HG02938 (cell line): ENCODE data around the gene C19orf12.

ENCODE experiments used
- ATAC-seq: cut with Tn5 transposase; IDR thresholded peaks from one replicate; pipeline ENCODE4 v1.9.1; 2021; ENCODE audit warnings: mild to moderate bottlenecking, moderate library complexity; ENCODE audit not compliant: unreplicated experiment

The C19orf12 gene

GRCh38 chr19:29697523-29698261, 17.4 kb downstream of the C19orf12 start:
- ATAC-seq, result no peak

DNA sequence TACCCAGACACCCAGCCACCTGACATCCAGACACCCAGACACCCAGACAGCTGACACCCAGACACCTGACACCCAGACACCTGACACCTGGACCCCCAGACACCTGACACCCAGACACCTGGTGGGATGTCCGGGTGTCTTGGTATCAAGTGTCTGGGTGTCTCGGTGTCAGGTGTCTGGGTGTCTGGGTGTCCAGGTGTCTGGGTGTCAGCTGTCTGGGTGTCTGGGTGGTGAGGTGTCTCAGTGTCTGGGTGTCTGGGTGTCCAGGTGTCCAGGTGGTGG, 18.6 kb downstream of the C19orf12 start:
- no peak for ATAC-seq

DNA sequence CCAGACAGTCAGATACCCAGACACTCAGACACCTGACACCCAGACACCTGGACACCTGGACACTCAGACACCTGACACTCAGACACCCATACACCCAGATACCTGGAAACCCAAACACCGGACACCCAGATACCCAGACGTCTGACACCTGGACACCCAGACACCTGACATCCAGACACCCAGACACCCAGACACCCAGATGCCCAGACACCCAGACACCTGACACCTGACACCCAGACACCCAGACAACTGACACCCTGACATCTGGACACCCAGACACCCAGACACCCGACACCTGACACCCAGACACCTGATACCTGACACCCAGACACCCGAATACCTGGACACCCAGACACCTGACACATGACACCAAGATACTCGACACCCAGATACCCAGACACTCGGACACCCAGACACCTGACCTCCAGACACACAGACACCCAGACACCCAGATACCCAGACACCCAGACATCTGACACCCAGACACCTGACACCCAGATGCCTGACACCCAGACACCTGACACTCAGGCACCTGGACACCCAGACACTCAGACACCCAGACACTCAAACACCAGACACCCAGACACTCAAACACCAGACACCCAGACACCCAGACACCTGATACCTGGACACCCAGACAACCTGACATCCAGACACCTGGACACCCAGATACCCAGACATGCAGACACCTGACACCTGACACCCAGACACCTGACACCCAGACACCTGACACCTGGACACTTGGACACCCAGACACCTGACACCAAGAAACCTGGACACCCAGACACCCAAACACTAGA, 19.1 kb downstream of the C19orf12 start:
- no peak for ATAC-seq

GRCh38 chr19:29694669-29695627, 20.1 kb downstream of the C19orf12 start:
- no peak for ATAC-seq

- ATAC-seq, result no peak
Measured at GRCh38 chr19:29694161-29694560, 20.9 kb downstream of the C19orf12 start.

- ATAC-seq, result no peak
Measured at GRCh38 chr19:29690842-29691241, 24.2 kb downstream of the C19orf12 start.

DNA sequence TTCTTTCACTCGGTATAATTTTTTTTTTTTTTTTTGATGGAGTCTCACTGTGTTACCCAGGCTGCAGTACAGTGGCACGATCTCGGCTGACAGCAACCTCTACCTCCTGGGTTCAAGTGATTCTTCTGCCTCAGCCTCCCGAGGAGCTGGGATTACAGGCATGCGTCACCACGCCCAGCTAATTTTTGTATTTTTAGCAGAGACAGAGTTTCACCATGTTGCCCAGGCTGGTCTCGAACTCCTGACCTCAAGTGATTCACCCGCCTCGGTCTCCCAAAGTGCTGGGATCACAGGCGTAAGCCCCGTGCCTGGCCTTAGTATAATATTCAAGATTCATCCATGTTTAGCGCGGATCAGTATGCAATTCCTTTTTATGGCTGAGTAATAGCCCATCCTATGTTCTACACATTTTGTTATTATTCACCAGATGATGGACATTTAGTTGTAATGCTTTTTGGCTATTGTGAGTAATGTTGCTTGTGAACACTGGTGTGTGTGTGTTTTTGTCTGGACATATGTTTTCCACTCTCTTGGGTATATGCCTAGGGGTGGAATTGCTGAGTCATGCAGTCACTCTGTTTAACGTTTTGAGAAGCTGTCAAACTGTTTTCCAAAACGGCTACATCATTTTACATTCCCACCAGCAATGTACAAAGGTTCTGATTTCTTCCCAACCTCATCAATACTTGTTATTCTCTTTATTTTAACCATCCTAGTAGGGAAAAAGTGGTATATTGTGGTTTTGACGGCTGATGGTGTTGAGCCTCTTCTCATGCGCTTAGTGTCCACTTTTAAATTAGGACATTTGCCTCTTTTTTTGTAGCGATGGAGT, 26.9 kb downstream of the C19orf12 start:
- no peak for ATAC-seq

DNA sequence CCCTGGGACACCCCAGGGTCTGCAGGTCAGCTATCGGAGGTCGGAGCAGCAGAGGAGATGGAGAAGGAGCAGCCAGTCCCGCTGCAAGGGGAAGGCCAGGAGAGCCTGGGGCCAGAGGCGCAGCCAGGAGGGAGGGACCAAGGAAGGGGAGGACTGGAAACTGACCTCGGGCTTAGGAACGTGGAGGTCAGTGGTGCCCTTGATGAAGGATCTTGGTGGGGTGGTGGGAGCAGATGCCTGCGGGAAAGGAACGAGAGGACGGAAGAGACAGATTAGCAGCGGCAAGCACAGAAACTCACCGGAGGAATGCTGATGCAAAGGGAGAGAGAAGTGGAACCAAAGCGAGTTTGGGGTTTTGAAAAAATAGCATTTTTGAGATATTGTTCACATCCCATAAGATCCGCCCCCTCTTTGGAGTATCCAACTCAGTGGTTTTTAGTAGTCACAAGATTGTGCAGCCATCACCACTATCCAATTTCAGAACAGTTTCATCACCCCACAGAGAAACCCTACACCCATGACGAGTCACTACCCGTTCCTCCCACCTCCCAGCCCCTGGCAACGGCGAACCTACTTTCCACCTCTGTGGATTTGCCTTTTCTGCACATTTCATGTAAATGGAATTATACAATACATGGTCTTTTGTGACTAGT, 27.7 kb downstream of the C19orf12 start:
- ATAC-seq, result no peak

DNA sequence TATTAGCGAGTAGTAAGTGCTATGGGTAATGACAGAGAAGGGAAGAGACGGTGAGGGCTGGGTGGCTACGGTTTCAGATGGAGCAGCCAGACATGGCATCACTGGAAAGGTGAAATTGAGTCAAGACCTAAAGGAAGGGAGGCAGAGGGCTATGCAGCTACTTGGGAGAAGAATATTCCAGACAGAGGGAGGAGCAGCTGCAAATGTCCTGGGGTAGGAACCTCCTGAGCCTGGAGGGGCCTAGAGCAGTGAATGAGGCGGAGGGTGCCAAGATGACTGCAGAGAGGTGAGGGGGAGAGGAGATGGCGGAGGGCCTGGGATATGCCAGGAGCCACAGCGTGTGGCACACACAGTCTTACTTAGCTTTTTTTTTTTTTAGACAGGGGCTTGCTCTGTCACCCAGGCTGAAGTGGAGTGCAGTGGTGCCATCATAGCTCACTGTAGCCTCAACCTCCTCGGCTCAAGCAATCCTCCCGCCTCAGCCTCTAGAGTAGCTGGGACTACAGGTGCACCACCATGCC, 28.7 kb downstream of the C19orf12 start:
- no peak for ATAC-seq

- ATAC-seq, result no peak
Measured at GRCh38 chr19:29685326-29685725, 29.7 kb downstream of the C19orf12 start.

GRCh38 chr19:29683009-29683408, 32.1 kb downstream of the C19orf12 start:
- ATAC-seq, result no peak

GRCh38 chr19:29682236-29682895, 32.7 kb downstream of the C19orf12 start:
- ATAC-seq, result no peak

DNA sequence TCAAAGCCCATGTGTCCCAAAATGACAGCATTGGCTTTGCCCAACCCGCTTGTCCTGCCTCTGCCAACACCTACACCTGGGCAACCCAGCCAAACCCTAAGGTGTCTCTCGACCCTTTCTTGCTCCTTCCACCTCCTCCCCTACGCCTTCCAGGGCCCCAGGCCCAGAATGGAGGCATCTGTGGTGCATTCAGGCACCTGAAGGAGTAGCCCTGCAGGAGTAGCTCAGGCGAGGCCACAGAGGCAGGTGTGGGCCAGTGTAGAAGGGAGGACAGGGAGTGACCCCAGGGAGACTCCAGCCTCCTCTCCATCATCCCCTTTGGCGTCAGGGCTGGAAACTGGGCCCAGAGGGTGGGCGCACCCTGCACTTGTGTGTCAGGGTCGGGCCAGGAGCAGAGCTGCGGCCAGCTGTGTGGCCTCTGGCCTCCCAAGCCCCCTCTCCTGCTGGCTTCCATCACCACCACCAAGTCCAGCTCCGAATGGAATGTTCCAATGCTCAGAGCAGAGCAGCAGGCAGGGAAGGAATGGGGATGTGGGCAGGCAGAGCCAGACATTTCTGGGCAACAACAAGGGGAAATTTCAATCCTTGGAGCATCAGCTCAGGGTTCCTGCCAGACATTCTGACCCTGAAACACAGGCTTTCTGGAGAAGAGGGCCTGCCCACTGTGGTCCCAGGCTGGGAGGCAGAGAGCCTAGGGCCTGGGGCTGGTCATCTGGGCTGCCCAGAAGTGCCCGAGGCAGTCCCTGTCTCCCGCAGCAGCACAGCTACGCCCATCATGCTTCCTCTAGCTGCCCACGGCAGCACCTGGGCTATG, 33.4 kb downstream of the C19orf12 start:
- ATAC-seq, result no peak

- no peak for ATAC-seq
Measured at GRCh38 chr19:29680937-29681336, 34.1 kb downstream of the C19orf12 start.

GRCh38 chr19:29680447-29680846, 34.6 kb downstream of the C19orf12 start:
- peak; percentile 64 for ATAC-seq

DNA sequence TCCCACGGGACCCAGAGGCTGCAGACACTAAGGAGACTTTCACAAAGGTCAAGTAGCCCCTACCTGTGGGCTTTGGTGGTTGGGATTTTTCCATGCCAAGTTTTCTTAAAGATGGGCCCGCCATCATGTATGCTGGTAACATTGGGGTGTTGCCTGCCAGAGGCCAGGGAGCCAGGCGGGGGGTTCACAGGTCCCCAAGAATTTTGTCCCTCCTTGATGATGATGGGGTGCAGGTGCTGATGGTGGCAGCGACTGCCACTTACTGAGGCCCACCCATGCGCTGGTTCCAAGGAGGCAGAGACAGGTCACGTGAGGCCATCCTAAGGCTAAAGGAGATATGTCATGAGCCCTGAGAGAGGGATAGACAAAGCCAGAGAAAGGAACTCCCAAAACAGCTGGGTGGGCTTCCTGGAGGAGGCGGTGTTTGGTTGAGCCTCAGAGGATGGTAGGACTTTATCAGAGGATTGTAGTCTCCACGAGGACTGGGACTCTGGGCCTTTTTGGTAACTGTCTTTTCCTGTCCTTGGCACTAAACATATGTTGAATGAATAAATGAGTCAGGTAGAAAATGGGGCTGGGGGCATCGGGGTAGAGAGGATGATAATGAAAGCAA, 35.4 kb downstream of the C19orf12 start:
- no peak for ATAC-seq

DNA sequence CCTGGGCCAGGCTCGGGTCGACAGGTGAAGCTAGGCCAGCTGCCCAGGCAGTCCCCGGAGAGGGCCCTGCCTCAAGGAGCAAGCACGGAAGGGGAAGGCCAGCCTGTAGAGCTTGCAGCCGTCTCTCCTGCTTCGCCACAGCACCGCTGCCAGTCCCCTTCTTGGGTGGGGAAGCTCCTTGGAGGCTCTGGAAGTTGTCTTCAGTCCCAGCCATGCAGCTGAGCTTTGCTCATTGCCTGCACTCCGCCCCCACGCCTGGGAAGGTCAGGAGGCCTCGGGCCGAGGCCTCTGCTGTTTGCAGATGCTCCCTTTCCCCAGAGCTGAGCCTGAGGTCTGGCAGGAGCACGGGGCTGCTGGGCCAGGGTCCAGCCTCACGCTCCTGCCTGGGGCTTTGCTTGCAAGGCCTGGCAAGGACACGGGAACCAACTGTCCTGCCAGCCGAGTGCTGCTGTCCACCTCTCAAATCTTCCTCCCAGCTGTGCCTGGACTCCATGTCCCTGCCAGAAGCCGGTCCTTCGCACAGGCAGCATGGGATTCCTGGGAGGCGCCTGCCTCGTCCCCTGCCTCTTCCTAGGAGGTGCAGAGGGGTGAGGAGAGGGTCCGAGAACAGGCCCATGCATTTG, 36.5 kb downstream of the C19orf12 start:
- ATAC-seq, result no peak
